CD14-positive monocyte (primary cell): ENCODE measurements around the gene AGXT2. TPM values are rescaled to one million over a fixed set of nuclear protein-coding genes. Genes with fewer than 3 reads are reported as not detected.

Source experiments
- DNase-seq, 3 donors: peaks; one replicate each; pipeline ENCODE4 v3.0.0-alpha.2; 2011 to 2022
- H2AFZ ChIP-seq: 2 replicates; pipeline ENCODE4 v1.6.0; 2012; ENCODE audit warnings: mild to moderate bottlenecking, low read depth, low read length, inconsistent platforms; ENCODE audit not compliant: insufficient read depth, poor library complexity, severe bottlenecking
- H3K27ac ChIP-seq, 2 donors: 1 replicate in 1 of 2; 2 replicates in 1 of 2; pipeline ENCODE4 v1.5.1; 2012 to 2013; ENCODE audit warnings: low read length in 2 of 2, control low read depth in 1 of 2, inconsistent platforms in 1 of 2, low read depth in 1 of 2, mild to moderate bottlenecking in 1 of 2
- H3K27me3 ChIP-seq, 2 donors: one replicate each; pipeline versions ENCODE4 v1.6.0 to v1.6.1; 2011 to 2013; ENCODE audit warnings: low read length in 2 of 2; ENCODE audit not compliant: control insufficient read depth in 2 of 2, insufficient read depth in 2 of 2
- H3K36me3 ChIP-seq, 2 donors: replicated peaks in 1 of 2; 1 replicate in 1 of 2; 2 replicates in 1 of 2; pipeline versions ENCODE4 v1.5.1 to v1.6.1; 2012 to 2013; ENCODE audit warnings: low read length in 2 of 2, control low read depth in 1 of 2, inconsistent platforms in 1 of 2, mild to moderate bottlenecking in 1 of 2; ENCODE audit not compliant: insufficient read depth in 2 of 2, control insufficient read depth in 1 of 2
- H3K4me1 ChIP-seq, 2 donors: 1 replicate in 1 of 2; 2 replicates in 1 of 2; pipeline versions ENCODE4 v1.5.1 to v1.6.1; 2012 to 2013; ENCODE audit warnings: low read length in 2 of 2, control low read depth in 1 of 2, inconsistent platforms in 1 of 2, mild to moderate bottlenecking in 1 of 2, moderate library complexity in 1 of 2; ENCODE audit not compliant: insufficient read depth in 2 of 2, control insufficient read depth in 1 of 2
- H3K4me2 ChIP-seq: replicated peaks from 2 replicates; pipeline ENCODE3; 2012; ENCODE audit warnings: low read length, moderate library complexity, mild to moderate bottlenecking; ENCODE audit not compliant: poor library complexity, severe bottlenecking; ENCODE audit errors: extremely low read depth
- H3K4me3 ChIP-seq, 3 experiments: fragments of 200-600 bp in 1 of 3; sonication (generic) in 1 of 3; replicated peaks in 1 of 3; 1 replicate in 2 of 3; 2 replicates in 1 of 3; pipeline ENCODE4 v1.5.1; 2011 to 2013; ENCODE audit warnings: low read length in 3 of 3, mild to moderate bottlenecking in 3 of 3, control low read depth in 2 of 3, low read depth in 2 of 3, inconsistent platforms in 1 of 3, moderate library complexity in 1 of 3
- H3K79me2 ChIP-seq: 2 replicates; pipeline ENCODE4 v1.6.0; 2012; ENCODE audit warnings: mild to moderate bottlenecking, control low read depth, inconsistent platforms, low read length, moderate library complexity; ENCODE audit not compliant: insufficient read depth
- H3K9ac ChIP-seq: 2 replicates; pipeline ENCODE4 v1.6.0; 2017; ENCODE audit warnings: low read length, mild to moderate bottlenecking; ENCODE audit not compliant: insufficient read depth, poor library complexity, severe bottlenecking
- H3K9me3 ChIP-seq, 2 donors: replicated peaks in 1 of 2; 1 replicate in 1 of 2; 2 replicates in 1 of 2; pipeline versions ENCODE4 v1.5.1 to v1.6.1; 2012 to 2013; ENCODE audit warnings: low read length in 2 of 2, control low read depth in 1 of 2; ENCODE audit not compliant: control insufficient read depth in 1 of 2, insufficient read depth in 1 of 2
- H4K20me1 ChIP-seq: 2 replicates; pipeline ENCODE4 v1.6.0; 2012; ENCODE audit warnings: mild to moderate bottlenecking, low read length, control low read depth, moderate library complexity; ENCODE audit not compliant: insufficient read depth
- H3K27ac Mint-ChIP-seq, 7 donors: one replicate each; pipeline ENCODE4 v1.8.0; 2020; ENCODE audit warnings: mild to moderate bottlenecking in 7 of 7, mixed read lengths in 7 of 7, moderate library complexity in 6 of 7, inconsistent platforms in 2 of 7
- H3K27me3 Mint-ChIP-seq, 3 donors: one replicate each; pipeline ENCODE4 v1.8.0; 2021 to 2022; ENCODE audit warnings: low read depth in 3 of 3, mild to moderate bottlenecking in 3 of 3, mixed read lengths in 3 of 3, moderate library complexity in 3 of 3, inconsistent platforms in 1 of 3
- H3K36me3 Mint-ChIP-seq, 2 donors: one replicate each; pipeline ENCODE4 v1.8.0; 2020; ENCODE audit warnings: mixed read lengths in 2 of 2, inconsistent platforms in 1 of 2, mild to moderate bottlenecking in 1 of 2
- H3K4me1 Mint-ChIP-seq: one replicate; pipeline ENCODE4 v1.8.0; 2020; ENCODE audit warnings: mild to moderate bottlenecking, mixed read lengths
- H3K4me3 Mint-ChIP-seq, 2 donors: one replicate each; pipeline ENCODE4 v1.8.0; 2020; ENCODE audit warnings: mild to moderate bottlenecking in 2 of 2, mixed read lengths in 2 of 2, moderate library complexity in 1 of 2
- H3K9me3 Mint-ChIP-seq, 7 donors: one replicate each; pipeline ENCODE4 v1.8.0; 2020 to 2022; ENCODE audit warnings: mixed read lengths in 7 of 7, mild to moderate bottlenecking in 6 of 7, moderate library complexity in 6 of 7, inconsistent platforms in 2 of 7
- WGBS: methylation state at CpG from one replicate; pipeline ENCODE4 v1.1.5; 2013; ENCODE audit warnings: missing lambda C conversion rate; ENCODE audit not compliant: insufficient coverage; 5-methylcytosine and 5-hydroxymethylcytosine counted together
- intact Hi-C, 2 donors: fragments of 100-400 bp; cut with micrococcal nuclease; formaldehyde crosslinking; loops; one replicate each; pipeline versions ENCODE4 v1.15.0 to v1.15.1; 2023
- polyA plus RNA-seq, 3 donors: library from polyadenylated mRNA; depleted of rRNA in 1 of 3; unstranded in 2 of 3; stranded (reverse) in 1 of 3; fragments of 300-500 nt in 2 of 3; fragments of >200 nt in 1 of 3; fragmentation: Illumina TruSeq in 2 of 3; gene quantifications; 1 replicate in 2 of 3; 2 replicates in 1 of 3; pipeline ENCODE4 v1.2.3, GENCODE V29; 2012 to 2021
- TF ChIP-seq, protein P1 (sequence below): fragments of 200-600 bp; IDR thresholded peaks from one replicate; pipeline ENCODE4 v1.8.0; 2022; ENCODE audit warnings: antibody characterized with exemption, mild to moderate bottlenecking

Gene AGXT2
- polyA plus RNA-seq, 3 donors = not detected

- TF ChIP-seq, protein P1, sequence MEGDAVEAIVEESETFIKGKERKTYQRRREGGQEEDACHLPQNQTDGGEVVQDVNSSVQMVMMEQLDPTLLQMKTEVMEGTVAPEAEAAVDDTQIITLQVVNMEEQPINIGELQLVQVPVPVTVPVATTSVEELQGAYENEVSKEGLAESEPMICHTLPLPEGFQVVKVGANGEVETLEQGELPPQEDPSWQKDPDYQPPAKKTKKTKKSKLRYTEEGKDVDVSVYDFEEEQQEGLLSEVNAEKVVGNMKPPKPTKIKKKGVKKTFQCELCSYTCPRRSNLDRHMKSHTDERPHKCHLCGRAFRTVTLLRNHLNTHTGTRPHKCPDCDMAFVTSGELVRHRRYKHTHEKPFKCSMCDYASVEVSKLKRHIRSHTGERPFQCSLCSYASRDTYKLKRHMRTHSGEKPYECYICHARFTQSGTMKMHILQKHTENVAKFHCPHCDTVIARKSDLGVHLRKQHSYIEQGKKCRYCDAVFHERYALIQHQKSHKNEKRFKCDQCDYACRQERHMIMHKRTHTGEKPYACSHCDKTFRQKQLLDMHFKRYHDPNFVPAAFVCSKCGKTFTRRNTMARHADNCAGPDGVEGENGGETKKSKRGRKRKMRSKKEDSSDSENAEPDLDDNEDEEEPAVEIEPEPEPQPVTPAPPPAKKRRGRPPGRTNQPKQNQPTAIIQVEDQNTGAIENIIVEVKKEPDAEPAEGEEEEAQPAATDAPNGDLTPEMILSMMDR = no peak
- Mint-ChIP-seq H3K27me3 (peaks cover 0 to 4% (median 0%) of the 10 kb centered on the region in 3 donors), H3K27ac (no peak overlapping the region), H3K4me1 (no peaks in the 10 kb centered on the region), H3K36me3 (peaks cover 19 to 25% of the 10 kb centered on the region in 2 donors), H3K9me3 (peaks cover 0 to under 1% (median 0%) of the 10 kb centered on the region in 7 donors), H3K4me3 (no peak overlapping the region)
- Histone ChIP-seq H3K4me2 (no peak overlapping the region), H3K4me3 (no peak overlapping the region), H3K9me3 (no peaks in the 10 kb centered on the region), H3K4me1 (no peaks in the 10 kb centered on the region), H4K20me1 (no peaks in the 10 kb centered on the region), H3K27ac (no peak overlapping the region), H3K79me2 (no peaks in the 10 kb centered on the region), H3K36me3 (peaks cover 8 to 20% of the 10 kb centered on the region in 2 donors), H3K27me3 (no peaks in the 10 kb centered on the region), H3K9ac (no peak overlapping the region), H2AFZ (no peak overlapping the region)
- WGBS = no CpG with 5 or more reads among the region's 3 CpGs
- no peak for DNase-seq
- intact Hi-C loops = no loop called here
Measured at GRCh38 chr5:35058374-35058788, 10.6 kb upstream of the AGXT2 start.

DNA sequence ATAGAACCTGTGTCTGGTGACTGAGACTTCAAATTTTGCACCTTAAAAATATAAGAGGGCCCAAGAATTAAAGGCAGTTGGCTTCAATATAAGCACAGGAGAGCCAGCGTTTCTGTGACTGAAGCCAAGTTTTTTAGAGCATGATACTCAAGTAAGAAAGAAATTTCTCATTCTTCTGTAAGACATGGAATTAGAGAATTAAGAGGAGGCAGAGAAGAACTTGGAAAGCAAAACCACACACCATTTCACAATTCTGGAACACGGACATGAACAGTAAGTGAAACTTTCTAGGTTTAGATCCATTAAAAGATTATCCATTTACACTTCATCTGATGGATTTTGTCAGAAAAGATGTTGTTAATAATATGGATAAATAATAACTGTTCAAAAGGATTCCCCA lies 8.9 kb upstream of the AGXT2 start:
- Mint-ChIP-seq H3K4me1 (no peaks in the 10 kb centered on the region), H3K36me3 (peaks cover 10 to 12% of the 10 kb centered on the region in 2 donors), H3K27me3 (peaks cover 0 to 4% (median 2%) of the 10 kb centered on the region in 3 donors), H3K9me3 (peaks cover 0 to 4% (median 0%) of the 10 kb centered on the region in 7 donors), H3K4me3 (no peak overlapping the region), H3K27ac (no peak overlapping the region)
- intact Hi-C loops = no loop called here
- no peak overlapping the region for H3K27ac ChIP-seq
- no peak overlapping the region for H3K4me3 ChIP-seq
- TF ChIP-seq, protein P1 = no peak
- H3K36me3 ChIP-seq = peaks cover 4 to 7% of the 10 kb centered on the region in 2 donors
- no peaks in the 10 kb centered on the region for H4K20me1 ChIP-seq
- H2AFZ ChIP-seq = no peak overlapping the region
- DNase-seq = no peak
- H3K4me1 ChIP-seq = no peaks in the 10 kb centered on the region
- no peaks in the 10 kb centered on the region for H3K9me3 ChIP-seq
- no peaks in the 10 kb centered on the region for H3K27me3 ChIP-seq
- no peak overlapping the region for H3K4me2 ChIP-seq
- no peaks in the 10 kb centered on the region for H3K79me2 ChIP-seq
- no CpG with 5 or more reads among the region's 2 CpGs for WGBS
- no peak overlapping the region for H3K9ac ChIP-seq
